Activated B cell treated with CpG ODN at 0.5 μM for 24 hours (primary cell): ENCODE results near the gene CCNJL. TPM values are rescaled to one million over a fixed set of nuclear protein-coding genes. Genes with fewer than 3 reads are reported as not detected.

Source experiments
- ATAC-seq: fragments of 200-7000 bp; cut with Tn5 transposase; one replicate; pipeline ENCODE4 v1.10.0; 2021; ENCODE audit warnings: low read depth, mild to moderate bottlenecking, moderate library complexity
- CTCF ChIA-PET: fragments of 350-600 bp; sonication (Branson Sonifier 250); formaldehyde crosslinking; loops from one replicate; lab custom pipeline; 2021; ENCODE audit warnings: antibody characterized with exemption; lab: Charles Lee
- POLR2A ChIA-PET: fragments of 350-600 bp; sonication (Branson Sonifier 250); formaldehyde crosslinking; loops from one replicate; lab custom pipeline; 2021; ENCODE audit warnings: antibody characterized with exemption; lab: Charles Lee
- DNase-seq: peaks from one replicate; pipeline ENCODE4 v3.0.0; 2022
- H3K27ac Mint-ChIP-seq: one replicate; pipeline ENCODE4 v1.8.0; 2020; ENCODE audit warnings: mixed read lengths
- H3K27me3 Mint-ChIP-seq: one replicate; pipeline ENCODE4 v1.8.0; 2021; ENCODE audit warnings: mixed read lengths
- H3K36me3 Mint-ChIP-seq: one replicate; pipeline ENCODE4 v1.8.0; 2021; ENCODE audit warnings: low read depth, mixed read lengths
- H3K4me1 Mint-ChIP-seq: one replicate; pipeline ENCODE4 v1.8.0; 2021; ENCODE audit warnings: mixed read lengths
- H3K4me3 Mint-ChIP-seq: one replicate; pipeline ENCODE4 v1.8.0; 2020; ENCODE audit warnings: mild to moderate bottlenecking, mixed read lengths
- H3K9me3 Mint-ChIP-seq: one replicate; pipeline ENCODE4 v1.8.0; 2020; ENCODE audit warnings: mixed read lengths
- intact Hi-C: fragments of 100-400 bp; cut with micrococcal nuclease; formaldehyde crosslinking; loops from one replicate; pipeline ENCODE4 v1.15.1; 2024
- total RNA-seq: library from RNA; stranded (reverse); gene quantifications from 2 replicates; pipeline ENCODE4 v1.2.3, GENCODE V29; 2022
- TF ChIP-seq, protein P1 (sequence below): fragments of 200-600 bp; IDR thresholded peaks from one replicate; pipeline ENCODE4 v1.8.0; 2022; ENCODE audit warnings: antibody characterized with exemption, mild to moderate bottlenecking

CCNJL gene
- total RNA-seq, 1 donor from 2014 or later: 0.09 TPM

DNA sequence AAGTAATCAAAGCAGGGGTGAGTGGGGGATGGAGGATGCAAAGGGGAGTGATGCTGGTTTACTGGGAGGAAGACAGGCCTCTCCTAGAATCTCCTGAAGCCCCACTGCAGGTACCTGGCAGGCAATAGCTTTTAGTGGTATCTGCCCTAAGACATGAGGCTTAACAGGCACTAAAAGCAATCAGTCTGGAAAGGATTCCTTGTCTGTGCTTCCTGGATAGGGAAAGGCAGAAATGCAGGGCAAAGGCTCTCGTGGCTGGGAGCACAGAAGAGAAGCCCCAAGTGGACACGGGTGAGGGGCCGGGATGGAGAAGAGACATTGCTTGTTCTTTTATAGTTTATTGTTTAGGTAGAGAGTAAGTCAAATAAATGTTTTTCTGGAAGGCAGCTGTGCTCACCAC lies 40.1 kb downstream of the CCNJL start:
- CTCF ChIA-PET: no interaction called here
- Mint-ChIP-seq H3K27me3 (peaks cover 5% of the 10 kb centered on the region), H3K9me3 (no peaks in the 10 kb centered on the region), H3K27ac (no peak overlapping the region), H3K36me3 (no peaks in the 10 kb centered on the region), H3K4me1 (peaks cover 13% of the 10 kb centered on the region), H3K4me3 (no peak overlapping the region)
- intact Hi-C loops: no loop called here
- ATAC-seq: no peak
- no peak for DNase-seq
- TF ChIP-seq, protein P1, sequence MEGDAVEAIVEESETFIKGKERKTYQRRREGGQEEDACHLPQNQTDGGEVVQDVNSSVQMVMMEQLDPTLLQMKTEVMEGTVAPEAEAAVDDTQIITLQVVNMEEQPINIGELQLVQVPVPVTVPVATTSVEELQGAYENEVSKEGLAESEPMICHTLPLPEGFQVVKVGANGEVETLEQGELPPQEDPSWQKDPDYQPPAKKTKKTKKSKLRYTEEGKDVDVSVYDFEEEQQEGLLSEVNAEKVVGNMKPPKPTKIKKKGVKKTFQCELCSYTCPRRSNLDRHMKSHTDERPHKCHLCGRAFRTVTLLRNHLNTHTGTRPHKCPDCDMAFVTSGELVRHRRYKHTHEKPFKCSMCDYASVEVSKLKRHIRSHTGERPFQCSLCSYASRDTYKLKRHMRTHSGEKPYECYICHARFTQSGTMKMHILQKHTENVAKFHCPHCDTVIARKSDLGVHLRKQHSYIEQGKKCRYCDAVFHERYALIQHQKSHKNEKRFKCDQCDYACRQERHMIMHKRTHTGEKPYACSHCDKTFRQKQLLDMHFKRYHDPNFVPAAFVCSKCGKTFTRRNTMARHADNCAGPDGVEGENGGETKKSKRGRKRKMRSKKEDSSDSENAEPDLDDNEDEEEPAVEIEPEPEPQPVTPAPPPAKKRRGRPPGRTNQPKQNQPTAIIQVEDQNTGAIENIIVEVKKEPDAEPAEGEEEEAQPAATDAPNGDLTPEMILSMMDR: no peak
- POLR2A ChIA-PET: no interaction called here

DNA sequence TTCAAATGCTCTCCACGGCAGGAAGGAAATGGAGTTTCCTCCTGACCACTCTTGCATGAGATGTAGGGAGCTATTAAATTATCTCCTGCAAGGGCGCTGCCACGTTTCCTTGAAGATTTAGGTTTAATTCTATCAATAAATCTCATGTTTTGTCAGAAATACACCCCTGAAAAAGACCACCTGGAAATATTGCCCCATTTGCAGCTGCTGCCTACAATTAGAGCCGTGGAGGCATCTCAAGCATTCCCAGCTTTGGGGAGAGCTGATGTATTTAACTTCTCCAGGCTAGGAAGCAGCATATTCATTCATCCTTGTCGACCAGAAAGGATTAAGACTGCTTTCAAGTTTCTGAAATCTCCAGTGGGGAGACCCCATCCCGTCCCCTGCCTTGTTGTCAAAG lies 40.5 kb downstream of the CCNJL start:
- intact Hi-C loops: no loop called here
- Mint-ChIP-seq H3K9me3 (no peaks in the 10 kb centered on the region), H3K4me1 (peaks cover 13% of the 10 kb centered on the region), H3K4me3 (peak overlapping the region; percentile 58), H3K27ac (no peak overlapping the region), H3K27me3 (peaks cover 5% of the 10 kb centered on the region), H3K36me3 (no peaks in the 10 kb centered on the region)
- POLR2A ChIA-PET: interaction anchor here (0.6 kb wide), 1 partner anchor 10 kb away, joined by 4 read pairs; no protein-coding TSS in a partner anchor
- TF ChIP-seq, protein P1: no peak
- DNase-seq: no peak
- no peak for ATAC-seq
- CTCF ChIA-PET: no interaction called here

DNA sequence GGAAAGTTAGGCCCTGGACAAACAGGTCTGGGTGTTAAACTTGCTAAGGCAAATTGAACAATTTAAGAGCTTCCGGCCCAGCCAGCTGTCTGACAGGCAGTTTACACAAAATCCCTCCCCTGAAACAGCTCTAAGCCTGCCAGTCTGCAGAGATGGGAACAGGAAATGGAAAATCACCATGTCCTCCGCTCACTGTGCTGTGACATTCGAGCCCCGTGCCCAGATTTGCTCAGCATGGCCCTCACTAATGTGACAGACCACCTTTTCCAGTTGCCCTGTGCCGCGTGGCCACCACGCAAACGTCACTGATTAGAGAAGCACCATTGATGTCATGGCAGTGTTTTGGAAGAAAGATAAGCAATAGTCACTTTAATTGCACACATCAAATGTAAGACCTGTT lies 41.0 kb downstream of the CCNJL start:
- TF ChIP-seq, protein P1: no peak
- Mint-ChIP-seq H3K27ac (no peak overlapping the region), H3K9me3 (no peaks in the 10 kb centered on the region), H3K27me3 (peaks cover 6% of the 10 kb centered on the region), H3K4me3 (peak overlapping the region; percentile 58), H3K36me3 (no peaks in the 10 kb centered on the region), H3K4me1 (peaks cover 13% of the 10 kb centered on the region)
- intact Hi-C loops: no loop called here
- CTCF ChIA-PET: interaction anchor here (0.5 kb wide), 1 partner anchor 79 kb away, joined by 3 read pairs; no protein-coding TSS in a partner anchor
- ATAC-seq (no peak), DNase-seq (no peak)
- POLR2A ChIA-PET: interaction anchor here (0.6 kb wide), 1 partner anchor 9 kb away, joined by 4 read pairs; no protein-coding TSS in a partner anchor

DNA sequence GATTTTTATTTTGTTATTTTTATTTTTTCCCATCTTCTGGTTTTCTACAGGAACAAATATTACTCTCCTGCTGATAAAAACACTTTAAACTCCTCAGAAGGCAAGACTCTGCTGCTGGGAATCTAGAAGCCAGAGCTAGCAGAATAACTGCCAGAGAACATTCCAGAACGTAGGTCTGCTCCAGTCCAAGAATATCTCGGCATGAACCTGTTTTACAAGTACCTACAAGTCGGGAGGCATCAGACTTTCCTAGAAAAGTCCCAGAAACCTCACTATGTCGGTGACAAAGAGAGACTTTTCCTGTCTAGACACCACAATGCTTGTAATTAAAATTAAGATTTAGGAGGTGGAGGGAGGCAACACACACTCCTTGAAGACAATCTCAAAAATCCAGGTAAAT lies 41.7 kb downstream of the CCNJL start:
- peaks cover 13% of the 10 kb centered on the region for H3K4me1 Mint-ChIP-seq
- POLR2A ChIA-PET: no interaction called here

DNA sequence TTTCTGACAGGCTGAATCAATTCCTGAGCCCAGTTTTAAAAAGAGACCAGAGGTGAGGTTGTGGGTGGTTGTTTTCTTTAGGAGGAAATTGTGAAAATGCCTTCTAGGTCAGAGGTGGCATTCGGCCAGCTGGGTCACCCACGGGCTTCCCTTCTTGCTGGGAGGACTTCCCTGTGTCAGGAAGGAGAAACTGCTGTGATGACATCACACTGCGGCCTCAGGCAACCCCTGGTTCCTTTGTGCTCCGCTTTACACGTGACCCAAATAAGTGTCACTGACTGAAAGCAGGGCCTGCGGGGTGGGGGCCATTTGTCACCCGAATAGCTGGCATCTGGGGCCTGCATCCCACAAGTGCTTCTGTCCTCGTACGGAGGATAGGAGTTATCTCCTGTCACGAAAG lies 43.3 kb downstream of the CCNJL start:
- ATAC-seq (no peak), DNase-seq (no peak)
- H3K36me3 Mint-ChIP-seq: no peaks in the 10 kb centered on the region
- no peak overlapping the region for H3K4me3 Mint-ChIP-seq
- H3K27me3 Mint-ChIP-seq: peaks cover 18% of the 10 kb centered on the region
- H3K4me1 Mint-ChIP-seq: peaks cover 13% of the 10 kb centered on the region
- H3K9me3 Mint-ChIP-seq: no peaks in the 10 kb centered on the region
- POLR2A ChIA-PET: no interaction called here
- TF ChIP-seq, protein P1: no peak
- intact Hi-C loops: no loop called here
- no peak overlapping the region for H3K27ac Mint-ChIP-seq
- CTCF ChIA-PET: no interaction called here

More for the DNA sequence above, 41.7 kb downstream of the CCNJL start:
- H3K27ac Mint-ChIP-seq: no peak overlapping the region
- intact Hi-C loops: no loop called here
- H3K4me3 Mint-ChIP-seq: no peak overlapping the region
- CTCF ChIA-PET: interaction anchor here (0.5 kb wide), 1 partner anchor 80 kb away, joined by 3 read pairs; no protein-coding TSS in a partner anchor
- no peak for DNase-seq
- TF ChIP-seq, protein P1: no peak
- peaks cover 13% of the 10 kb centered on the region for H3K27me3 Mint-ChIP-seq
- H3K9me3 Mint-ChIP-seq: no peaks in the 10 kb centered on the region
- no peaks in the 10 kb centered on the region for H3K36me3 Mint-ChIP-seq
- no peak for ATAC-seq
